Heart left ventricle (tissue), 13 donors: ENCODE data around the gene ARRB1.

Source experiments
- CTCF ChIP-seq, 12 donors: fragments of 200-600 bp; sonication (generic) in 4 of 12; IDR thresholded peaks; one replicate each; pipeline versions ENCODE4 v1.5.0 to v1.8.0; 2018 to 2022; ENCODE audit warnings: antibody characterized with exemption in 12 of 12, mild to moderate bottlenecking in 5 of 12
- POLR2A ChIP-seq, 2 donors: fragments of 450-650 bp; IDR thresholded peaks; one replicate each; pipeline ENCODE4 v1.6.1; 2017; ENCODE audit warnings: antibody characterized with exemption in 2 of 2, mild to moderate bottlenecking in 2 of 2, moderate library complexity in 2 of 2
- donor health status: ischemic (EF 13 %, LVEDD 7.1; RV severe dilation, severe dysfunction).
- donor health status: DM: no; HTN: yes; CAD: no.
- donor health status: DM: no; HTN: no; CAD: no.
- donor health status: ischemic (EF 25% LVEDD 6.9; RV normal size, moderate dysfunction).
- donor health status: ischemic (EF 25% LVEDD 5.7; RV mildly dilated, moderate dysfunction).
- donor health status: ischemic (EF 35%, LVEDD 5.7; RV mildly dilated, moderate dysfunction).
- donor health status: nonischemic (EF 11% LVEDD 7.7; RV severe dilation, severe dysfunction).
- donor health status: DM: yes; HTN: yes; CAD: no.
- donor health status: PGD.
- donor health status: ischemic (EF 29% LVEDD 5.4; RV normal size, mild dysfunction).
- donor health status: nonischemic (EF 23%, LVEDD 6.1; RV moderate dilation, normal function).

GRCh38 chr11:75277211-75277805 lies 74.2 kb downstream of the ARRB1 start:
- TF ChIP-seq CTCF (IDR thresholded peaks at IDR 0.05) (no peak), POLR2A (IDR thresholded peaks at IDR 0.05) (no peak)
